K562 (cell line): Measurements from ENCODE around the gene COQ2. TPM values are rescaled to one million over a fixed set of nuclear protein-coding genes. Genes with fewer than 3 reads are reported as not detected.

Experiments
- ATAC-seq: fragments of 200-7000 bp; cut with Tn5 transposase; 3 replicates; pipeline ENCODE4 v1.9.1; 2020; ENCODE audit warnings: moderate library complexity
- BruUV-seq: library from RNA; stranded (reverse); fragments of 400-500 nt; replicated peaks from 2 replicates; lab custom pipeline; 2021; lab: Mats Ljungman, UMichigan
- CTCF ChIA-PET: fragments of 300-600 bp; formaldehyde crosslinking; extraction: SDS; loops from one replicate; lab custom pipeline; 2021; ENCODE audit warnings: low intra/inter-chr PET ratio; lab: Yijun Ruan, JAX
- POLR2A ChIA-PET: fragments of 300-600, 350-650 bp; sonication (Branson Sonifier 250); formaldehyde crosslinking; extraction: SDS; loops from one replicate; lab custom pipeline; 2021; ENCODE audit warnings: antibody characterized with exemption, inconsistent platforms; lab: Yijun Ruan, JAX
- DNase-seq, 4 experiments: peaks; one replicate each; pipeline versions ENCODE4 v3.0.0 to v3.0.0-alpha.2; 2011 to 2018; ENCODE audit warnings: low spot score in 3 of 4, mixed read lengths in 3 of 4; ENCODE audit errors: extremely low read depth in 1 of 4
- FAIRE-seq: peaks from 2 replicates; lab custom pipeline; 2011; peaks lifted over from hg19 to GRCh38; lab: Jason Lieb, UNC
- H2AFZ ChIP-seq: 2 replicates; pipeline ENCODE4 v1.6.0; 2011; ENCODE audit warnings: low read depth, low read length, control low read depth, inconsistent platforms
- H3K27ac ChIP-seq: fragments of 200-600 bp; 3 replicates; pipeline ENCODE4 v1.8.0; 2011; ENCODE audit warnings: low read depth, mild to moderate bottlenecking, control low read depth, inconsistent platforms, low read length, moderate library complexity, mixed read lengths; ENCODE audit errors: extremely low read depth
- H3K27me3 ChIP-seq, 2 experiments: fragments of 300-600 bp in 1 of 2; 2 replicates in 1 of 2; 3 replicates in 1 of 2; pipeline versions ENCODE4 v1.6.0 to v1.8.0; 2011; ENCODE audit warnings: inconsistent platforms in 2 of 2, low read length in 2 of 2, mild to moderate bottlenecking in 1 of 2, mixed read lengths in 1 of 2, moderate library complexity in 1 of 2; ENCODE audit not compliant: control insufficient read depth in 2 of 2, insufficient read depth in 2 of 2
- H3K36me3 ChIP-seq: fragments of 300-600 bp; 3 replicates; pipeline ENCODE4 v1.8.0; 2011; ENCODE audit warnings: mild to moderate bottlenecking, low read length, inconsistent platforms; ENCODE audit not compliant: control insufficient read depth, insufficient read depth
- H3K4me1 ChIP-seq, 2 experiments: fragments of 200-600 bp in 1 of 2; replicated peaks in 1 of 2; 2 replicates in 1 of 2; 3 replicates in 1 of 2; pipeline versions ENCODE4 v1.5.1 to v1.8.0; 2011; ENCODE audit warnings: inconsistent platforms in 2 of 2, low read length in 2 of 2, mild to moderate bottlenecking in 1 of 2, mixed read lengths in 1 of 2, moderate library complexity in 1 of 2; ENCODE audit not compliant: control insufficient read depth in 2 of 2, insufficient read depth in 2 of 2
- H3K4me2 ChIP-seq: 2 replicates; pipeline ENCODE4 v1.6.1; 2011; ENCODE audit warnings: low read length, control low read depth, inconsistent platforms, mixed read lengths; ENCODE audit not compliant: insufficient read depth
- H3K4me3 ChIP-seq: fragments of 200-600 bp; sonication (generic), shearing (Covaris generic); 2 replicates; pipeline ENCODE4 v1.5.1; 2016; ENCODE audit warnings: control low read depth, inconsistent platforms
- H3K79me2 ChIP-seq: fragments of 200-600 bp; 3 replicates; pipeline ENCODE4 v1.8.0; 2011; ENCODE audit warnings: low read length, inconsistent platforms; ENCODE audit not compliant: control insufficient read depth, insufficient read depth
- H3K9ac ChIP-seq, 2 experiments: 2 replicates each; pipeline versions ENCODE4 v1.6.0 to v1.6.1; 2011; ENCODE audit warnings: low read depth in 2 of 2, low read length in 2 of 2, control low read depth in 1 of 2, inconsistent platforms in 1 of 2, mild to moderate bottlenecking in 1 of 2, mixed read lengths in 1 of 2; ENCODE audit not compliant: insufficient read depth in 1 of 2
- H3K9me1 ChIP-seq: one replicate; pipeline ENCODE4 v1.6.0; 2011; ENCODE audit warnings: inconsistent platforms, mild to moderate bottlenecking, low read length, moderate library complexity; ENCODE audit not compliant: control insufficient read depth, insufficient read depth
- H3K9me3 ChIP-seq: replicated peaks from 2 replicates; pipeline ENCODE4 v1.5.1; 2011; ENCODE audit warnings: low read depth, low read length, inconsistent platforms; ENCODE audit not compliant: control insufficient read depth, insufficient read depth
- H4K20me1 ChIP-seq: replicated peaks from 2 replicates; pipeline ENCODE4 v1.6.1; 2011; ENCODE audit warnings: low read length, inconsistent platforms, mixed read lengths; ENCODE audit not compliant: control insufficient read depth, insufficient read depth
- BRD4 ChIP-seq: fragments of 200-600 bp; sonication (generic); IDR thresholded peaks from 2 replicates; pipeline ENCODE4 v1.6.1; 2017; ENCODE audit warnings: inconsistent platforms
- POLR3G ChIP-seq: IDR thresholded peaks from 2 replicates; pipeline ENCODE4 v1.6.1; 2011; ENCODE audit not compliant: insufficient read length, insufficient replicate concordance; ENCODE audit errors: extremely low read depth
- RFX1 ChIP-seq: fragments of 450-650 bp; IDR thresholded peaks from 2 replicates; pipeline ENCODE4 v1.6.1; 2016; ENCODE audit warnings: mild to moderate bottlenecking, moderate library complexity
- SP2 ChIP-seq: IDR thresholded peaks from 2 replicates; pipeline ENCODE4 v1.6.1; 2011; ENCODE audit warnings: mild to moderate bottlenecking, low read depth, low read length, moderate library complexity; ENCODE audit not compliant: poor library complexity, severe bottlenecking; ENCODE audit errors: extremely low read depth
- TRIM28 ChIP-seq: fragments of 450-650 bp; IDR thresholded peaks from 2 replicates; pipeline ENCODE4 v1.6.1; 2017
- ZSCAN32 ChIP-seq: fragments of 450-650 bp; formaldehyde crosslinking; IDR thresholded peaks from 2 replicates; pipeline ENCODE4 v1.4.0; 2020; ENCODE audit warnings: mild to moderate bottlenecking, moderate library complexity
- WGBS: fragments of 100-300 bp; shearing (Covaris generic); methylation state at CpG from one replicate; pipeline ENCODE4 v1.1.6; 2016; ENCODE audit warnings: low coverage, mixed read lengths; ENCODE audit not compliant: insufficient coverage; ENCODE audit errors: missing lambda C conversion rate; 5-methylcytosine and 5-hydroxymethylcytosine counted together
- in situ Hi-C: fragments of 300-500 bp; cut with MboI; formaldehyde crosslinking; loops from 4 replicates; pipeline ENCODE4 v1.15.0; 2018; ENCODE audit warnings: inconsistent platforms, mixed read lengths
- intact Hi-C: fragments of 100-400 bp; cut with micrococcal nuclease; formaldehyde crosslinking; loops from 2 replicates; pipeline ENCODE4 v1.14.2; 2022
- polyA plus RNA-seq, 8 experiments: library from polyadenylated mRNA; depleted of rRNA in 4 of 8; stranded (reverse) in 5 of 8; unstranded in 3 of 8; fragments of >200 nt; fragmentation: Nextera tagmentation in 2 of 8; fragmentation: Illumina TruSeq in 1 of 8; extraction: Ambion mirVana in 2 of 8; extraction: Trizol in 1 of 8; gene quantifications; 2 replicates each; pipeline versions ENCODE4 v1.2.1 to v1.2.3, GENCODE V29; 2011 to 2014; ENCODE audit warnings: inconsistent platforms in 1 of 8, missing spikeins in 1 of 8
- total RNA-seq, 7 experiments: library from RNA; depleted of rRNA in 6 of 7; stranded (reverse); fragments of >200 nt in 6 of 7; fragmentation: Illumina TruSeq in 2 of 7; extraction: Trizol in 2 of 7; gene quantifications; 2 replicates each; pipeline versions ENCODE4 v1.2.1 to v1.2.3, GENCODE V29; 2011 to 2021; ENCODE audit warnings: low replicate concordance in 1 of 7

The COQ2 gene
- total and polyA plus RNA-seq, 9 of the 15 experiments (the other 6 are each of a cell fraction or from before 2014, with no cell fraction given): 1.9 to 13.5 (median 11.8) TPM

GRCh38 chr4:83259586-83259985, 25.0 kb downstream of the COQ2 start (continued):
- TF ChIP-seq SP2: no peak

GRCh38 chr4:83258461-83258860, 26.1 kb downstream of the COQ2 start:
- POLR2A ChIA-PET: no interaction called here
- intact Hi-C loops: no loop called here

GRCh38 chr4:83257811-83258210, 26.8 kb downstream of the COQ2 start:
- Histone ChIP-seq H3K4me3 (no peak overlapping the region), H4K20me1 (no peaks in the 10 kb centered on the region), H3K9me1 (no peaks in the 10 kb centered on the region), H3K79me2 (no peaks in the 10 kb centered on the region), H3K27me3 (no peaks in the 10 kb centered on the region), H3K9me3 (no peaks in the 10 kb centered on the region), H2AFZ (no peak overlapping the region), H3K9ac (no peak overlapping the region), H3K4me2 (no peak overlapping the region), H3K36me3 (peaks cover 3% of the 10 kb centered on the region; the same call in 1 of the 3 replicates), H3K27ac (no peak overlapping the region), H3K4me1 (peaks cover 0 to 3% of the 10 kb centered on the region in 2 experiments; a peak in 2 of 5 replicates)
- no TSS peak for BruUV-seq
- FAIRE-seq (no peak), ATAC-seq (no peak), DNase-seq (no peak)
- in situ Hi-C loops: no loop called here
- intact Hi-C loops: no loop called here
- WGBS: 82% methylated on average over 6 of the region's 7 CpGs
- CTCF ChIA-PET: no interaction called here
- no peak for TF ChIP-seq POLR3G
- TF ChIP-seq RFX1: peak; percentile 36
- POLR2A ChIA-PET: no interaction called here

More at GRCh38 chr4:83258461-83258860, 26.1 kb downstream of the COQ2 start:
- Histone ChIP-seq H3K9me1 (no peaks in the 10 kb centered on the region), H2AFZ (no peak overlapping the region), H3K4me1 (peaks cover 0 to 5% of the 10 kb centered on the region in 2 experiments; a peak in 3 of 5 replicates), H3K79me2 (no peaks in the 10 kb centered on the region), H3K36me3 (peaks cover 3% of the 10 kb centered on the region; the same call in 1 of the 3 replicates)
- in situ Hi-C loops: no loop called here
- ATAC-seq: no peak
- DNase-seq: no peak
- TF ChIP-seq BRD4: no peak
- no peak for TF ChIP-seq TRIM28
- no peak for TF ChIP-seq ZSCAN32
- TF ChIP-seq, all 486 proteins: peak for 0
- Histone ChIP-seq H3K9me3 (no peaks in the 10 kb centered on the region), H3K4me2 (no peak overlapping the region), H3K4me3 (no peak overlapping the region), H3K27me3 (no peaks in the 10 kb centered on the region), H3K9ac (no peak overlapping the region), H3K27ac (no peak overlapping the region), H4K20me1 (no peaks in the 10 kb centered on the region)
- CTCF ChIA-PET: interaction anchor here (0.6 kb wide), 1 partner anchor 536 kb away, joined by 4 read pairs; no protein-coding TSS in a partner anchor
- BruUV-seq: no TSS peak
- no peak for FAIRE-seq
